ENCODE results near the gene LTV1. TPM values are rescaled to one million over a fixed set of nuclear protein-coding genes. Genes with fewer than 3 reads are reported as not detected.

The LTV1 gene
- total RNA-seq, 4 donors from 2014 or later: 15.5 to 23.1 (median 20.4) TPM

- Histone ChIP-seq H3K4me3 (no peak overlapping the region), H3K36me3 (peaks cover 0 to 35% (median 0%) of the 10 kb centered on the region in 3 donors), H3K4me1 (no peaks in the 10 kb centered on the region), H3K9me3 (no peaks in the 10 kb centered on the region), H3K27ac (no peak overlapping the region), H3K27me3 (no peaks in the 10 kb centered on the region)
- TF ChIP-seq POLR2A (IDR thresholded peaks at IDR 0.05) (no peak), CTCF (IDR thresholded peaks at IDR 0.05) (no peak)
- intact Hi-C loops (cut with DNase I): no loop called here
- DNase-seq: no peak
Observed at GRCh38 chr6:143817621-143818020, 25.5 kb upstream of the LTV1 start.

GRCh38 chr6:143821359-143821758, 21.8 kb upstream of the LTV1 start:
- no peak for DNase-seq
- H3K9me3 ChIP-seq: no peaks in the 10 kb centered on the region
- H3K4me3 ChIP-seq: no peak overlapping the region
- no peaks in the 10 kb centered on the region for H3K27me3 ChIP-seq
- WGBS, 2 donors: 81 to 84% methylated on average over 6 of the region's 6 CpGs
- no peak overlapping the region for H3K27ac ChIP-seq
- TF ChIP-seq POLR2A (IDR thresholded peaks at IDR 0.05) (no peak), CTCF (IDR thresholded peaks at IDR 0.05) (no peak)
- H3K4me1 ChIP-seq: no peaks in the 10 kb centered on the region
- intact Hi-C loops (cut with DNase I): no loop called here
- H3K36me3 ChIP-seq: peaks cover 0 to 58% (median 0%) of the 10 kb centered on the region in 3 donors

- intact Hi-C loops (cut with DNase I): no loop called here
- H3K9me3 ChIP-seq: no peaks in the 10 kb centered on the region
- no peak overlapping the region for H3K4me3 ChIP-seq
- WGBS, 2 donors: 36 to 38% methylated on average over 3 of the region's 3 CpGs
- H3K36me3 ChIP-seq: peaks cover 0 to 47% (median 0%) of the 10 kb centered on the region in 3 donors
- no peak for TF ChIP-seq CTCF (IDR thresholded peaks at IDR 0.05)
- TF ChIP-seq POLR2A (IDR thresholded peaks at IDR 0.05): no peak
- no peak for DNase-seq
- no peak overlapping the region for H3K27ac ChIP-seq
- no peaks in the 10 kb centered on the region for H3K4me1 ChIP-seq
- no peaks in the 10 kb centered on the region for H3K27me3 ChIP-seq
Observed at GRCh38 chr6:143822584-143823024, 20.5 kb upstream of the LTV1 start.

GRCh38 chr6:143823548-143823947, 19.6 kb upstream of the LTV1 start:
- intact Hi-C loops (cut with DNase I): no loop called here
- 79 to 80% methylated on average over 6 of the region's 6 CpGs for WGBS, 2 donors

GRCh38 chr6:143828572-143828971, 14.6 kb upstream of the LTV1 start:
- intact Hi-C loops (cut with DNase I): no loop called here

More at GRCh38 chr6:143823548-143823947, 19.6 kb upstream of the LTV1 start:
- Histone ChIP-seq H3K27ac (no peak overlapping the region), H3K9me3 (no peaks in the 10 kb centered on the region), H3K4me1 (no peaks in the 10 kb centered on the region), H3K27me3 (no peaks in the 10 kb centered on the region), H3K4me3 (no peak overlapping the region), H3K36me3 (peaks cover 0 to 41% (median 0%) of the 10 kb centered on the region in 3 donors)
- TF ChIP-seq CTCF (IDR thresholded peaks at IDR 0.05): no peak
- TF ChIP-seq POLR2A (IDR thresholded peaks at IDR 0.05): no peak
- DNase-seq: no peak

More at GRCh38 chr6:143828572-143828971, 14.6 kb upstream of the LTV1 start:
- no peaks in the 10 kb centered on the region for H3K27me3 ChIP-seq
- H3K9me3 ChIP-seq: no peaks in the 10 kb centered on the region
- peaks cover 0 to 42% (median 0%) of the 10 kb centered on the region in 3 donors for H3K36me3 ChIP-seq
- TF ChIP-seq CTCF (IDR thresholded peaks at IDR 0.05): no peak
- no peak for TF ChIP-seq POLR2A (IDR thresholded peaks at IDR 0.05)
- DNase-seq: no peak
- H3K4me1 ChIP-seq: no peaks in the 10 kb centered on the region
- H3K27ac ChIP-seq: no peak overlapping the region
- no peak overlapping the region for H3K4me3 ChIP-seq
